ENCODE data around the gene ERP44.
"Not testable (repeated sequence)": the region's sequence is repeated elsewhere in the genome, so short reads cannot be mapped to it uniquely, and the experiment has no call there.

The ERP44 gene

DNA sequence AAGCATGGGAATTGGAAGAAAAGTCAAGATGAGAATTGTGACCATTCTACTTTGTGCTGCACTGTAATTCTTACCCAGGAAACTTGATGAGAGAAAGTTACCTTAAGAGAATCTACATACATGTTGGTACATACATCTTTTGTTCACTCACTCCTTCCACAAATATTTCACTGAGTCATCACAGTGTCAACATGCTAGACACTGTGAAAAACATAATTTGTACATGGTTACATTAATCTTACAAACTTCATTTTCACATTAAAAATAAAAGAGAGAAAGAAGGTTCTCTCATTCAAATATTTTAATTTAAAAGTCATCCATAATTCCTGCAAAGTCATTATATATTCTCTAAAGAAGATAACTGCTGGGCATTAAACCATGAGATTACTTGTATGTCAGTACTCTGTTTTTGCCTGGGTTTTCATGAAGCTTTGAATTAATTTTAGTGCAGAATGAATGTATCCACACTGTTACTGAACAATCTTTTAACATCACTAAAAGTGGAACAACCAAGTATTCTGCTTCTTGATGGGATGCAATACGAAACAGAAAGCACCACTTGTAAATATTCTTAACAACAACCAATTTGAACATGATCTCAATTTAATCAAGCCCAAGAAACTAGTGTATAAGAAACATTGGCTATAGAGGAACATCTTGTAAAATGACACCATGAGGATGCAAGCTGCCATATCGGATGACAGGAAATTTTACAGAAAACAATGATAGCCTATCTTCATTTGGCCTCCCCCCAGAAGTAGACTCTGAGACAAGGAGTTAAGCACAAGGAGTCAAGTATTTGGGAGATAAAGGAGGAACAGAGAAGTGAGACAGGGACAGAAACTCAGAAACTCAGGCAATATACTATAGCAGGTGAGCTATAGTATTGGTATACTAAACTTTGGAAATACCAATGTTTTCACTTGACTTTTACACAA is 28.4 kb downstream of the ERP44 start:
- no peak for DNase-seq (ENCODE audit: insufficient read length, low spot score)
- no peak for FAIRE-seq

DNA sequence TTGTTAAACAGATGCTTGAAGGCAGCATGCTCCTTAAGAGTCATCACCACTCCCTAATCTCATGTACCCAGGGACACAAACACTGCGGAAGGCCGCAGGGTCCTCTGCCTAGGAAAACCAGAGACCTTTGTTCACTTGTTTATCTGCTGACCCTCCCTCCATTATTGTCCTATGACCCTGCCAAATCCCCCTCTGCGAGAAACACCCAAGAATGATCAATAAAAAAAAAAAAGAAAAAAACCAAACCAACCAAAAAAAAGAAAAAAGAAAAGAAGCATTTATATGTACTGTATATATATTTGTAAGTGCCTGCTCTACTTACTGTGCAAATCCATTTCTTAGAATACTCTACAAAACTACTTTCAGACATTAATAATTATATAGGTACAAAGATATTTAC is 29.7 kb downstream of the ERP44 start:
- DNase-seq (ENCODE audit: insufficient read length, low spot score); FAIRE-seq: not testable (repeated sequence)

DNA sequence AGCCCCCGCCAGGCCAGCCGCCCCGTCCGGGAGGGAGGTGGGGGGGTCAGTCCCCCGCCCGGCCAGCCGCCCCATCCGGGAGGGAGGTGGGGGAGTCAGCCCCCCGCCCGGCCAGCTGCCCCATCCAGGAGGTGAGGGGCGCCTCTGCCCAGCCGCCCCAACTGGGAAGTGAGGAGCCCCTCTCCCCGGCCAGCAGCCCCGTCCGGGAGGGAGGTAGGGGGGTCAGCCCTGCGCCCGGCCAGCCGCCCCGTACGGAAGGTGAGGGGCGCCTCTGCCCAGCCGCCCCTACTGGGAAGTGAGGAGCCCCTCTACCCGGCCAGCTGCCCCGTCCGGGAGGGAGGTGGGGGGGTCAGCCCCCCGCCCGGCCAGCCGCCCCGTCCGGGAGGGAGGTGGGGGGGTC is 30.8 kb downstream of the ERP44 start:
- DNase-seq (ENCODE audit: insufficient read length, low spot score); FAIRE-seq: not testable (repeated sequence)

DNA sequence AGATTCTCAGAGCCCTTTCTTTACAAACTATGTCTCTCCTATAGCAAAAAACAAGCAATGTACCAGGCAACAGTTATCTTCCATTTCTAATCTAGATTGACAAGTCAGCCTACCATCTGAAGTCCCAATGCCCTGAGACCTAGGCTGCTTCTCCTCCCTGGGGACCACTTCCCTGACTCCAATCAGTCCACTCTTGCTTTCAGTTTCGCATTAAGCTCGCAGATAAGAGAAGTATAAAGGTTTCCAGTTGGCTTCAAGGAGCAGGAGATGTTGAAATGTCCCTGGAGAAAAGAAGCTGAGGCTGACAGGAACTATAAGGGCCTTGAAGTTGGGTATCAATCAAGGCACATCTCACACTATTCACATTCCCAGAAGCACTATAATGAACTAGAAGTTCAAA is 32.3 kb downstream of the ERP44 start:
- FAIRE-seq (no peak), DNase-seq (ENCODE audit: insufficient read length, low spot score) (no peak)

DNA sequence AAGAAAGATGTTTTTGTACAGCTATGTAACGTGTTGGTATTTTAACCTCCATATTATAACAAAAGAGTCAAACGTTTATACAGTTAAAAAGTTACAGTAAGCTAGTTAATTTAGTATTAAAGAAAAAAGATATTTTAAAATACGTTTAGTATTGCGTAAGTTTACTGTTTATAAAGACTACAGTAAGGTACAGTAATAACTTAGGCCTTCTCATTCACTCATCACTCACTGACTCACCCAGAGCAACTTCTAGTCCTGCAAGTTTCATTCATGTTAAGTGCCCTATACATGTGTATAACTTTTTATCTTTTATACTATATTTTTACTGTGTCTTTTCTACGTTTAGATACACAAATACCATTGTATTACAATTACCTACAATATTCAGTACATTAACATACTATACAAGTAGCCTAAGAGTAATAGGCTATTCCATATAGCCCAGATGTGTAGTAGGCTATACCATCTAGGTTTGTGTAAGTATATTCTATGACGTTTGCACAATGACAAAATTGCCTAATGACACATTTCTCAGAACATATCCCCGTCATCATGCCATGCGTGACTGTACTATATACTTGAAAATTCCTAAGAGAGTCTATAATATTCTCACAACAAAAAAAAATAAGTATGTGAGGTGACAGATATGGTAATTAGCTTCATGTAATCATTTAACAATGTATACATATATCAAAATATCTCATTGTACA is 33.8 kb downstream of the ERP44 start:
- DNase-seq (ENCODE audit: insufficient read length, low spot score) (no peak), FAIRE-seq (no peak)

DNA sequence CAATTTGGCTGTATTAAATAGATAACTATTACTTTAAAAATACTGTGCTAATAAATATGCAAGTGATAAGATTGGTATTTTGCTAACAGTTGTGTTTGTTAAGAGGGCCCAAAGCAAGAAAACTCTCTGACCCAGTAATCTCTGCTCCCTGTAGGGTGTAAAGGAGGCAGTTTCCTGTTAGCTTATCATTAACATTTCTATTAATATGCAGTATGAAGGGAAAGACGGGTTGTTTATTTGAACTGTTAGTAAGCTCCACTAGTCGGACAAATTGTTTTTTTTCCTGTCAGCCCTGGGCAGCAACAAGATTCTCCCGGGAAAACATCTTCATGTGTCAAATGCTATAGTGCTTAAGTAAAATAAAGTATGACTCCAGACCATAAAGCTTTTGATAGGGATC is 35.6 kb downstream of the ERP44 start:
- no peak for FAIRE-seq
- no peak for DNase-seq (ENCODE audit: insufficient read length, low spot score)

DNA sequence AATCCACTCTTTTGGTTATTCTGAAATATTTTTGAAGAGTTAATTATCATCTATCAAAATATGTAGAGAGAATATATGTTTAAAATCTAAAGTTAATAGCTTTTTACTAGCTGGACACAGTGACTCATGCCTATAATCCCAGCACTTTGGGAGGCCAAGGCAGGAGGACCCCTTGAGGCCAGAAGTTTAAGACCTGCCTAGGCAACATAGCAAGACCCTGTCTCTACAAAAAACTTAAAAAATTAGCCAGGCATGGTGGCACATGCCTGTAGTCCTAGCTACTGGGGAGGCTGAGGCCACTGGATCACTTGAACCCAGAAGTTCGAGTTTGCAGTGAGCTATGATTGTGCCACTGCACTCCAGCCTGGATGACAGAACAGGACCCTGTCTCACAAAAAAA is 36.1 kb downstream of the ERP44 start:
- DNase-seq (ENCODE audit: insufficient read length, low spot score); FAIRE-seq: not testable (repeated sequence)

DNA sequence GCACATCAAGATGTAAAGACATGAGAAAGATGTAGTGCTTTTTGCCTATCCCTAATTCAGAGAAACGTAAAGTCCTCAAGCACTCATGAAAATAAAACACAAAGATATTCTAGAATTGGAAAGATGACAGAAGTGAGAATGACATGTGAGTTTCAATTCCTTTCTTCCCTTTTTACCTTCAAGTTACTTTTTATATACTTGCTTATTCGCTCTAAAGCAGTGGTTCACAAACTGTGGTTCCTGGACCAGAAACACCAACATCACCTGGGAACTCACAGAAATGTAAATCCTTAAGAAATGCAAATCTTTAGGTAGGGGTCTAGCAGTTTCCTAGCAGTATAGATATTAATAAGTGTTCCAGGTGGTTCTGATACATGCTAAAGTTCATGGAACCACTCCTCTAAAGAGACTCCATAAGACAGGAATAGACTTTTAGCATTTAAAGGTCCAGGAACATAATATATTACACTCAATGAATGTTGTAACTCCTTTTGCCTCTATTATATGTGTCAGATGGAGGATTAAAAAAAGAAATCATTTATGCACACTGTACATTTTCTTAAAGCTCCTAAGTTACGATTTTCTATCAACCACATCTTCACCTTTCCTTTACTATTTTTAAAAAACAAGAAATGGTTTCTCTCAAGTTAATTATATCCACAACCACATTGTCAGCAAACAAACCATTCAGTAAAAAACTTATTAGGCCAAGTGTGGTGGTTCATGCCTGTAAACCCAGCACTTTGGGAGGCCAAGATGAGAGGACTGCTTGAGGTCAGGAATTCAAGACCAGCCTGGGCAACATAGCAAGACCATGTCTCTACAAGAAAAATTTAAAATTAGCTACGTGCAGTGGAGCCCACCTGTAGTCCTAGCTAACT is 39.9 kb downstream of the ERP44 start:
- DNase-seq (ENCODE audit: insufficient read length, low spot score) (no peak), FAIRE-seq (no peak)

DNA sequence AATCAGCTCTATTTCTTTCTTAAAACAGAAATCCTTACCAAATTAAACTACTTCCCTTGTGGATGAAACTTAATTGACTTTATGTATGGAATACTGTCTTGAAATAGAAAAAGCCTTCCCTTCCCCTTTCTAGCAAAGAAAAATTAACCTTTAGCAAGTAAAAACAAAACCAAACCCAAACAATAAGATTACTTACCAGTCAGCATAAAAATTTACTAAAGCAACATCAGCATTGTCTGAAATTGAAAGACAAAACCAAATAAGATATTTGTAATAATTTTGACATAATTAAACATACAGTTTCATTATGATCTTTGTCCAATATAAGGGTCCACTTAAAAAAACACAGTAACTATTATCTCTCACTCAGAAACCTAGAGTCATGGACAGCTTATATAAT is 41.2 kb downstream of the ERP44 start:
- FAIRE-seq = no peak

DNA sequence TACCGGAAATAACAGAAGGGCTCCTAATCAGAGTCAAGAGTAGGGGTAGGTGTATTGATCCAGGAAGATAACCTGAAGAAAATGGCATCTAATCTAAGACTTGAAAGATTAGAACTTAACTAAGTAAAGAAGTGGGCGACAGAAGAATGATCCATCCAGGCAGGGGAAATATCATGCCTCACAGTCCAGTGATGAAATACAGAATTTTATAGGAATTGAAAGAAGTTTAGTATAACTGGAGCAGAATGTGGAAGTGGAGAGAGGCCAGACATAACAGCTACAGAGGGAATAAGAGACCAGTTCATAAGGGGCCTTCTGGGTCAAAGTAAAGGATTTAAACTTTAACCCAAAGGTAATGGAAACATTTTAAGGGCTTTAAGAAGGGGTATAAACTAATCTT is 42.2 kb downstream of the ERP44 start:
- DNase-seq (ENCODE audit: insufficient read length, low spot score) (no peak), FAIRE-seq (no peak)

More for the DNA sequence above, 41.2 kb downstream of the ERP44 start:
- DNase-seq (ENCODE audit: insufficient read length, low spot score) = no peak

DNA sequence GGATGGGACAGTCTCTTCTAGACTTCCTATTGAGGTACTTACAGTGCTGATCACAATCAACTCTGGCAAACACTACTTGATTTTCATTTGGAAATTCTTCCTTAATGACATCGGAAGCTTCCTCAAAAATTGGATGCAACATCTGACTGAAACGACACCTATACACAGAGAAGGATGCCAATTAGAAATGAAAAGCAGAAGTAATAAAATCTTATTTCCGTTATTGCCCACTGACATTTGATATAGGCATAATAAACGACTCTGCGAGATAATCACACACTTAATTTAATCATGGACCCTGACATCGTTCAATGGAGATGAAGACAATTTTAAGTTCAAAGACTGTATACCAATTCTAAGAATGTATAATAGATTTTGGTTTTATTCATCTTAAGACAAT is 46.4 kb downstream of the ERP44 start:
- no peak for DNase-seq (ENCODE audit: insufficient read length, low spot score)
- no peak for FAIRE-seq

DNA sequence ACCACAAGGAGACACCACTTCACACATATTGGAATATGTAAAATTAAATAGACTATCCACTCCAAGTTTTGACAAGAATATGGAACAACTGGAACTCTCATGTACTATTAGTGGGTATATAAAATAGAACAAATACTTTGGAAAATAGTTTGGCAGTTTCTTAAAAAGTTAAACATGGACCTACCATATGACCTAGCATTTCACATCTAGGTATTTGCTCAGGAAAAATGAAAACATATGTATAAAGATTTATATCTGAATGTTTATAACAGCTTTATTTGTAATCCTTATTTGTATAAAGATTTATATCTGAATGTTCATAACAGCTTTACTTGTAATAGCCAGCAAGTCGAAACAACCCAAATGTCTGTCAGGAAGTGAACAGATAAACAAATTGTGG is 49.2 kb downstream of the ERP44 start:
- DNase-seq (ENCODE audit: insufficient read length, low spot score) = no peak
- no peak for FAIRE-seq

DNA sequence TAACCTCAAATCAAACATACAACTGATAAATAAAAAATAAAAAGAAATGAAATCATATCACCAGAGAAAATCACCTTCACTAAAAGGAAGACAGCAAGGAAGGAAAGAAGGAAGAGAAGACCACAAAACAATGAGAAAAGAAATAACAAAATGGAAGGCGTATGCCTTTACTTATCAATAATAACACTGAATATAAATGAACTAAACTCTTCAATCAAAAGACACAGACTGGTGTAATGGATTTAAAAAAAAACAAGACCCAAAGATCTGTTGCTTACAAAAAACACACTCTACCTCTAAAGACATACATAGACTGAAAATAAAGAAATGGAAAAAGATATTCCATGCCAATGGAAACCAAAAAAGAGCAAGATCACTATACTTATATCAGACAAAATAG is 60.3 kb downstream of the ERP44 start:
- FAIRE-seq = no peak
- DNase-seq (ENCODE audit: insufficient read length, low spot score) = no peak

DNA sequence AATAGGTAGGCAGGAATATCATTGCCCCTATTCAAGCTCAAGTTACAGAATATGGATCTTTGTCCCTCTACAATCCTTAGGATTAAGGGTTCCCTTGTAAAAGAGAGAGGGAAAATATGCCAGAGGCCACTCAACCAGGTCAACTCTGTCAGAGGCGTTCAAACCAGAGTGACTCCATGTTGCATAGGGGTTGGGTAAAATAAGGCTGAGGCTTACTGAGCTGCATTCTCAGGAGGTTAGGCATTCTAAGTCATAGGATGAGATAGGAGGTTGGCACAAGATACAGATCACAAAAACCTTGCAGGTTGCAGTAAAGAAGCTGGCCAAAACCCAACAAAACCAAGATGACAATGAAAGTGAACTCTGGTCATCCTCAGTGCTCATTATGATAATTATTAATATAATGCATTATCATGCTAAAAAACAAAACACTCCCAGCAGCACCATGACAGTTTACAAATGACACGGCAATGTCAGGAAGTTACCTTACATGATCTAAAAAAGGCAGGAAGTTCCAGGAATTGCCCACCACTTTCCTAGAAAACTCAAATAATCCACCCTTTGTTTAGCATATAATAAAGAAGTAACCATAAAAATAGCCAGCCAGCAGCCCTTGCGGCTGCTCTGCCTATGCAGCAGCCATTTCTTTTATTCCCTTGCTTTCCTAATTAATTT is 64.8 kb downstream of the ERP44 start:
- DNase-seq (ENCODE audit: insufficient read length, low spot score) = no peak
- FAIRE-seq = no peak

DNA sequence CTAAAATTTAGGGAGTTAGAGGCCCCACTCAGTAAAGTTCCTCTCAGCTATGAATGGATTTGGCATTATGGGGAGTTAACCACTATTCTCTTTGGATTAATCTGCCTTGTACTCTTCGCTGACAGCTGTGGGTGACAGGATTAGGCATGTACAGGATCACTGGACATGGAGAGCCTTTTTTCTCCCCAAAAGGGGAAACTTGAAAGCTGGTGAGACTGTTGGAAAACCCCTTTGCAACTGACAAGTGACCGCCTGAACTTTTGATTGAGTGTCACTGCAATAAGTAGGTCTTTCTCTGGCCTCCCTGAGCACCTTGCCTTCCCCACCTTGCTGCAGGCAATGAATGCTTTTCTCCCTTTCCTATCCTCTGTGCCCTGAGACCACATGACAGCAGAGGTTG is 68.3 kb downstream of the ERP44 start:
- no peak for FAIRE-seq
- DNase-seq (ENCODE audit: insufficient read length, low spot score) = no peak

DNA sequence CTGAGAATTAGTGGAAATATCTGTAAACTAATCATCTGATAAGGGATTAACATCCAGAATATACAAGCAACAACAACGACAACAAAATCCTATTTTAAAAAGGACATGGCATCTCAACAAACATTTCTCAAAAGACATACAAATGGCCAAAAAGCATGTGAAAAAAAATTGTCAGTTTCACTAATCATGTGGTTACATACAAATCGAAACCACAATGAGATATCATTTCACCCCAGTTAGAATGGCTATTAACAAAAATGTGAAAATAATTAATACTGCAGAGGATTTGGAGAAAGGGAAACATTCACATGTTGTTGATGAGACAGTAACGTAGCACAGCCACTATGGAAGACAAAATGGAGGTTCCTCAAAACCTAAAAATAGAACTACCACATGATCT is 69.5 kb downstream of the ERP44 start:
- no peak for FAIRE-seq
- no peak for DNase-seq (ENCODE audit: insufficient read length, low spot score)

DNA sequence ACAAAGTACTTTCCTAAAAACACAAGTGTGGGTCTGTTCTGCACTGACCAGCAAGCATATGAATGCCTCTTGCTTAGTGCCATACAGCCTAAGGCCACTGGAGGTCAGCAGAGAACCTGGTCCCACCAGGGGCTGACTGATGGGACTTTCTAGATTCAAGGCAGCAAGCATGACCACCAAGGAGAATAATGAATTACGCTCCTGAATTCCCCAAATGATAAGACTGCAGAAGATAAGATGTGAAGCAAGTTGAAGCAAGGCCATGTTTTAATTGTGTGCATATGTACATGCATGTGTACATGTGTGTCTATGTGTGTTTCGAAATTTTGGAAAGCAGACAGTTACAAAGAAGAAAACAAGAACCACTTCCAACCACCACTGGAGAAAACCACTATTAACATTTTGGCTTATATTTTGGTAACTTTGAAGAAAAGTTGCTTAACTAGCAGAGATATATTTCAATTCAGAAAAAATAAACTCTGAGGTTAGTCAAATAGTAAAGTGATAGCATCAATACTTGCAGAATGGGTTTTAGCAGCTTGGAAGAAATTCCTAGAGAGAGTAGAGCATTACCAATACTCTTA is 70.5 kb downstream of the ERP44 start:
- FAIRE-seq (no peak), DNase-seq (ENCODE audit: insufficient read length, low spot score) (peak; percentile 43)

DNA sequence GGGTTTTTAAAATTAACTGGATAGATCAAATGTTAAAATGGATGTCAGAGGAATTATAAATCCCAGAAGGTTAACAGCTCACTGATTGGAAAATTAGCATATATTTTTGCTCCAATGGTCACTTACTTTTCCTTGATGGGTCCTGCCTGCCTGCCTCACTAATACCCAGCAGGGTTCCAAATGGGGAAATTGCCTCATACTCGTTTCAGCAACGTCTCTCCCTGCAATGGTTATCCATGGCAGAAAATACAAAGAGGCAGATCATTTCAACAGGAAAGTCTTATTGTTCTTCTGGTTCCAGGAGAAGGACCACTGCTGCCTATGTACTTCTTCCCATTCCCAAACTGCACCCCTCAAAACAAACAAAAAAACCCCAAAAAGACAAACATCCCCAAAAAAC is 71.3 kb downstream of the ERP44 start:
- FAIRE-seq = no peak
- no peak for DNase-seq (ENCODE audit: insufficient read length, low spot score)

DNA sequence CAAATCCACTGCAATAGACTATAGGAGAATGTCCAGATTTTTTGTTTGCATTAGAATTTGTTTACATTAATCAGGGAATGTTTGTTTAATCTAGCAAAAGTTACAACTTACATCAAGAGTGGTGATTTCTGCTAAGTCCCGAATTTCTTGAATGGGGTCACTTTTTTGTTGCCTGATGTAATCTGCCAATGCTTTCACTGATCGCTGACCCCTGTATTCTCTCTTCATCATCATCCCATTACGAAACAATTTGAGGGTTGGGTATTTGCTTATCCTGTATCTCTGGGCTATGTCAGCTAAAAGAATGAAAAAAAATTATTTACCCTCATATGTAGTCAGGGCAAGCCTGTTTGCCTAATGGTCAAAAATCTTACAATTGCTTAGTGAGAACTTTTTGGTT is 76.9 kb downstream of the ERP44 start:
- DNase-seq (ENCODE audit: insufficient read length, low spot score) (no peak), FAIRE-seq (no peak)

DNA sequence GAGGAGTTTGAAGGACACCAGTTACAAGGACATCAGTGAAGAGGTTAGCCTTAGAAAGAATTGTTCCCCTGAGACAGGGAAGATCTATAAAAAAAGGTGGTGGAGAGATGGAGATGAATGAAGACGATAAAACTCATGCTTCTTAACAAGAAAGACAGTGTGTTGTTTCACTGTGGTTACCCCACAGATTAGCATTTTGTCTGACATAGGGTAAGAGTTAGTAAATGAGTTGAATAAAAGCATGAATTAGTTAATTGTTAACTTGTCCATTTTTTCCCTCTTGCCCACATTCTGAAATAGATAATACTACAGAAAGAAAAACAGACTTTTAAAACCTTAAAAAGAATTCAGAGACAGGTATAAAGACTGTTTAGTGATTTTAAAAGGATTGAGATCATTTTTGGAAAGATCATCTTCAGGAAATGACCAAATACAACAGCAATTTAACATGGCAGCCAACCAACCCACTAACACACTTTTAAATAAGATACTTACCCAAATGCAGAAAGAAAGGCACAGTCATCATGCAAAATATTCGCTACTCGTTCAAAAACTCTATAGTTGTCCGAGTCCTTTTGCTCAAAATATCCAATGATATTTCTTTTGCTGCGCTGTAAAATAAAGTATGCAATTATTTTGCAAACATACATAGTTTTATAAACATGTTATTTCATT is 78.5 kb downstream of the ERP44 start:
- no peak for FAIRE-seq

More for the DNA sequence above, 78.5 kb downstream of the ERP44 start:
- DNase-seq (ENCODE audit: insufficient read length, low spot score) = no peak
